GM18858 (cell line): ENCODE results near the gene SARDH.

ENCODE experiments used
- ATAC-seq: cut with Tn5 transposase; IDR thresholded peaks from one replicate; pipeline ENCODE4 v1.9.1; 2021; ENCODE audit not compliant: unreplicated experiment

Gene SARDH

GRCh38 chr9:133737774-133738639 is at the start of gene SARDH:
SARDH (minus strand) TSS chr9:133738352; CDS start chr9:133734173, 4,179 bp downstream.
- no peak for ATAC-seq

GRCh38 chr9:133787754-133788025 is 49.5 kb upstream of the SARDH start:
- no peak for ATAC-seq

- ATAC-seq, result no peak
Observed at GRCh38 chr9:133786907-133787753, 49.0 kb upstream of the SARDH start.

- ATAC-seq, result no peak
Observed at GRCh38 chr9:133786371-133786753, 48.2 kb upstream of the SARDH start.

GRCh38 chr9:133785753-133786370 is 47.7 kb upstream of the SARDH start:
- no peak for ATAC-seq

- no peak for ATAC-seq
Observed at GRCh38 chr9:133784731-133785561, 46.8 kb upstream of the SARDH start.

GRCh38 chr9:133783331-133783731 is 45.2 kb upstream of the SARDH start:
- no peak for ATAC-seq

GRCh38 chr9:133782157-133783130 is 44.3 kb upstream of the SARDH start:
- no peak for ATAC-seq

- no peak for ATAC-seq
Observed at GRCh38 chr9:133781828-133782135, 43.6 kb upstream of the SARDH start.

- no peak for ATAC-seq
Observed at GRCh38 chr9:133780962-133781827, 43.0 kb upstream of the SARDH start.

GRCh38 chr9:133780404-133780945 is 42.3 kb upstream of the SARDH start:
- ATAC-seq, result no peak

- ATAC-seq, result no peak
Observed at GRCh38 chr9:133779516-133780403, 41.6 kb upstream of the SARDH start.

- no peak for ATAC-seq
Observed at GRCh38 chr9:133779081-133779480, 40.9 kb upstream of the SARDH start.

GRCh38 chr9:133778336-133779013 is 40.3 kb upstream of the SARDH start:
- ATAC-seq, result no peak

- no peak for ATAC-seq
Observed at GRCh38 chr9:133777871-133778270, 39.7 kb upstream of the SARDH start.

GRCh38 chr9:133777068-133777791 is 39.1 kb upstream of the SARDH start:
- no peak for ATAC-seq
